ENCODE measurements around the gene SLC25A26. TPM values are rescaled to one million over a fixed set of nuclear protein-coding genes. Genes with fewer than 3 reads are reported as not detected.

The SLC25A26 gene
- total and polyA plus RNA-seq, 2 of the 13 experiments (the other 11 are each of a cell fraction or from before 2014, with no cell fraction given) = 23.1 to 32.7 TPM

GRCh38 chr3:66299891-66300290 lies 79.1 kb downstream of the SLC25A26 start:
- H3K36me3 ChIP-seq (replicated peaks in 1 of 2; ENCODE audit: control insufficient read depth in 1 of 2, insufficient read depth in 2 of 2, low read length in 2 of 2) = no peaks in the 10 kb centered on the region
- ATAC-seq (no peak), DNase-seq (ENCODE audit: low spot score) (no peak), FAIRE-seq (no peak)
- H4K20me1 ChIP-seq (ENCODE audit: insufficient read depth, low read length) = no peaks in the 10 kb centered on the region
- 90% methylated on average over 4 of the region's 4 CpGs for WGBS (ENCODE audit: low lambda C conversion rate)
- ChIA-PET CTCF (ENCODE audit: low intra/inter-chr PET ratio, low total read pairs) (no interaction called here), POLR2A (no interaction called here)
- H3K27ac ChIP-seq (ENCODE audit: extremely low read length, insufficient read depth, low read length) = no peak overlapping the region
- peak; percentile 44 to 72; a peak in 3 of 4 replicates for TF ChIP-seq MAFK (conservative IDR thresholded peaks at IDR 0.05 in 1 of 2, IDR thresholded peaks at IDR 0.05 in 1 of 2; ENCODE audit: low read length in 2 of 2)
- TF ChIP-seq ADNP (CRISPR knock-in tag; IDR thresholded peaks at IDR 0.05) = no peak
- TF ChIP-seq MAFF (IDR thresholded peaks at IDR 0.05; ENCODE audit: low read depth, low read length) = peak; percentile 55; the same call in 1 of the 2 replicates
- no peak for TF ChIP-seq ZXDC (CRISPR knock-in tag; IDR thresholded peaks at IDR 0.05)
- no peaks in the 10 kb centered on the region; a peak in 1 of 5 replicates for H3K27me3 ChIP-seq (ENCODE audit: control insufficient read depth in 1 of 2, insufficient read depth in 2 of 2, low read length in 2 of 2)
- no TSS peak for BruUV-seq (replicated peaks)
- no peak overlapping the region for H3K4me3 ChIP-seq (replicated peaks in 1 of 3; ENCODE audit: insufficient read depth in 1 of 3, low read depth in 2 of 3, low read length in 3 of 3)
- H2AFZ ChIP-seq (ENCODE audit: low read length) = no peak overlapping the region
- intact Hi-C loops (cut with micrococcal nuclease; ENCODE audit: unreplicated experiment) (no loop called here), in situ Hi-C loops (cut with HindIII; ENCODE audit: extremely low pct_ligation_motif_present, low pct_unique_long_range_greater_than_20kb) (no loop called here)
- H3K9me3 ChIP-seq (ENCODE audit: low read length) = no peaks in the 10 kb centered on the region
- H3K9ac ChIP-seq (ENCODE audit: insufficient read depth, low read depth, low read length) = no peak overlapping the region
- no peaks in the 10 kb centered on the region for H3K79me2 ChIP-seq (ENCODE audit: insufficient read depth, low read length)
- H3K4me1 ChIP-seq (ENCODE audit: insufficient read depth, low read length) = peaks cover 18% of the 10 kb centered on the region
- H3K4me2 ChIP-seq (ENCODE audit: low read depth, low read length) = no peak overlapping the region

DNA sequence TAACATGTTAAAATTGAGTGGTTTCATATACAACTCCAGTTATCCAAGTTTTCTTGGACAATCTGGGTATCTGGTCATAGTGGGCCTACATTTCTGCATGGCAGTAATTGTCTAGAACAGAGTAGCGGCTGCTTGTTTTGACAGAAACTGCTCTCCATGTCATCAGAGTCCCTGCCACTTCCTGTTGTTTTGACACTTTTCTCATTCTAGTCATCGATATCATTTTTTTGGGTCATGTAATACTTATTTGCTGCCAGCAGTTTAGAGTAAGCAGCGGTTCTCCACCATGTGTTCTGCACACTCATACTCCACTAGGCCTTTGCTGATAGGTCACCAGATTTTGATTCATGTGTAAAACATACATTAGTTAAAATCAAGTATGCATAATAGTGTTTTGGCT lies 81.5 kb downstream of the SLC25A26 start:
- no peak overlapping the region for H3K4me3 ChIP-seq (replicated peaks in 1 of 3; ENCODE audit: insufficient read depth in 1 of 3, low read depth in 2 of 3, low read length in 3 of 3)
- H3K36me3 ChIP-seq (replicated peaks in 1 of 2; ENCODE audit: control insufficient read depth in 1 of 2, insufficient read depth in 2 of 2, low read length in 2 of 2) = no peaks in the 10 kb centered on the region
- DNase-seq (ENCODE audit: low spot score) (no peak), FAIRE-seq (no peak), ATAC-seq (no peak)
- no peak overlapping the region for H3K9ac ChIP-seq (ENCODE audit: insufficient read depth, low read depth, low read length)
- intact Hi-C loops (cut with micrococcal nuclease; ENCODE audit: unreplicated experiment) (no loop called here), in situ Hi-C loops (cut with HindIII; ENCODE audit: extremely low pct_ligation_motif_present, low pct_unique_long_range_greater_than_20kb) (no loop called here)
- POLR2A ChIA-PET = no interaction called here
- WGBS (ENCODE audit: low lambda C conversion rate) = 94% methylated on average over 3 of the region's 3 CpGs
- no peaks in the 10 kb centered on the region for H4K20me1 ChIP-seq (ENCODE audit: insufficient read depth, low read length)
- H3K9me3 ChIP-seq (ENCODE audit: low read length) = no peaks in the 10 kb centered on the region
- no peaks in the 10 kb centered on the region; a peak in 1 of 5 replicates for H3K27me3 ChIP-seq (ENCODE audit: control insufficient read depth in 1 of 2, insufficient read depth in 2 of 2, low read length in 2 of 2)
- no TSS peak for BruUV-seq (replicated peaks)
- H3K79me2 ChIP-seq (ENCODE audit: insufficient read depth, low read length) = no peaks in the 10 kb centered on the region
- H2AFZ ChIP-seq (ENCODE audit: low read length) = no peak overlapping the region
- CTCF ChIA-PET (ENCODE audit: low intra/inter-chr PET ratio, low total read pairs) = no interaction called here
- H3K27ac ChIP-seq (ENCODE audit: extremely low read length, insufficient read depth, low read length) = no peak overlapping the region
- H3K4me2 ChIP-seq (ENCODE audit: low read depth, low read length) = no peak overlapping the region
- H3K4me1 ChIP-seq (ENCODE audit: insufficient read depth, low read length) = peaks cover 15% of the 10 kb centered on the region
- TF ChIP-seq GMEB1 (CRISPR knock-in tag; IDR thresholded peaks at IDR 0.05; ENCODE audit: borderline replicate concordance) (no peak), E2F5 (CRISPR knock-in tag; conservative IDR thresholded peaks at IDR 0.05) (no peak), CEBPG (CRISPR knock-in tag; IDR thresholded peaks at IDR 0.05) (no peak), TEAD2 (CRISPR knock-in tag; IDR thresholded peaks at IDR 0.05) (no peak)
